ENCODE measurements around the gene GHITM. TPM values are rescaled to one million over a fixed set of nuclear protein-coding genes. Genes with fewer than 3 reads are reported as not detected.

The GHITM gene
- total and polyA plus RNA-seq, 2 of the 8 experiments (the other 6 are each of a cell fraction or from before 2014, with no cell fraction given), result 86.2 to 97.0 TPM

GRCh38 chr10:84097787-84098353 lies 41.4 kb upstream of the GHITM start (continued):
- TF ChIP-seq SP4 (IDR thresholded peaks at IDR 0.05; ENCODE audit: low read length), result no peak
- no peak for TF ChIP-seq TBP (IDR thresholded peaks at IDR 0.05; ENCODE audit: low read depth, low read length)

Measured in H1 (cell line).